H1 (cell line): ENCODE measurements around the gene MYORG. TPM values are rescaled to one million over a fixed set of nuclear protein-coding genes. Genes with fewer than 3 reads are reported as not detected.

ENCODE experiments used
- CTCF ChIA-PET: fragments of 300-600 bp; sonication (Branson Sonifier 250); formaldehyde crosslinking; loops from one replicate; lab custom pipeline; 2021; ENCODE audit not compliant: partially characterized antibody; lab: Charles Lee
- POLR2A ChIA-PET: fragments of 300-600 bp; sonication (Branson Sonifier 250); formaldehyde crosslinking; loops from one replicate; lab custom pipeline; 2021; ENCODE audit warnings: inconsistent platforms; ENCODE audit not compliant: partially characterized antibody; lab: Charles Lee
- DNase-seq, 2 experiments: peaks; one replicate each; pipeline versions ENCODE4 v3.0.0 to v3.0.0-alpha.2; 2010 to 2022; ENCODE audit warnings: low spot score in 2 of 2, low read depth in 1 of 2, mixed read lengths in 1 of 2
- FAIRE-seq: peaks from 2 replicates; lab custom pipeline; 2011; peaks lifted over from hg19 to GRCh38; lab: Jason Lieb, UNC
- H2AFZ ChIP-seq: 2 replicates; pipeline ENCODE4 v1.8.1; 2012; ENCODE audit warnings: low read length, inconsistent platforms
- H2AK5ac ChIP-seq: 2 replicates; pipeline ENCODE4 v1.6.1; 2013; ENCODE audit warnings: low read depth, low read length
- H2BK120ac ChIP-seq: replicated peaks from 2 replicates; pipeline ENCODE3; 2013; ENCODE audit warnings: low read depth, low read length, inconsistent platforms
- H2BK12ac ChIP-seq: 2 replicates; pipeline ENCODE4 v1.6.1; 2013; ENCODE audit warnings: low read depth, low read length
- H2BK15ac ChIP-seq: 2 replicates; pipeline ENCODE4 v1.6.1; 2013; ENCODE audit warnings: low read length
- H2BK20ac ChIP-seq: 2 replicates; pipeline ENCODE4 v1.6.1; 2013; ENCODE audit warnings: low read length
- H2BK5ac ChIP-seq: 2 replicates; pipeline ENCODE4 v1.6.1; 2013; ENCODE audit warnings: low read depth, low read length
- H3K14ac ChIP-seq: 2 replicates; pipeline ENCODE4 v1.6.1; 2013; ENCODE audit warnings: inconsistent platforms; ENCODE audit not compliant: insufficient read length
- H3K18ac ChIP-seq: 2 replicates; pipeline ENCODE4 v1.6.1; 2013; ENCODE audit warnings: low read length; ENCODE audit errors: extremely low read depth
- H3K23ac ChIP-seq: 2 replicates; pipeline ENCODE4 v1.6.1; 2013; ENCODE audit warnings: inconsistent platforms; ENCODE audit not compliant: insufficient read length
- H3K23me2 ChIP-seq: 2 replicates; pipeline ENCODE4 v1.6.1; 2013; ENCODE audit warnings: low read depth, low read length
- H3K27ac ChIP-seq: 2 replicates; pipeline ENCODE4 v1.6.1; 2011; ENCODE audit warnings: low read depth, low read length, inconsistent platforms
- H3K27me3 ChIP-seq, 4 experiments: replicated peaks in 1 of 4; 1 replicate in 1 of 4; 2 replicates in 3 of 4; pipeline versions ENCODE4 v1.6.1 to v1.8.1; 2011 to 2013; ENCODE audit warnings: low read length in 3 of 4, mild to moderate bottlenecking in 3 of 4, inconsistent platforms in 2 of 4, mixed read lengths in 2 of 4, moderate library complexity in 1 of 4; ENCODE audit not compliant: control insufficient read depth in 3 of 4, insufficient read depth in 3 of 4; ENCODE audit errors: extremely low read depth in 1 of 4
- H3K36me3 ChIP-seq, 4 experiments: 2 replicates each; pipeline versions ENCODE4 v1.6.1 to v1.8.1; 2011 to 2013; ENCODE audit warnings: mild to moderate bottlenecking in 4 of 4, low read length in 3 of 4, moderate library complexity in 2 of 4, control low read depth in 1 of 4, inconsistent platforms in 1 of 4; ENCODE audit not compliant: insufficient read depth in 4 of 4, control insufficient read depth in 2 of 4
- H3K4ac ChIP-seq: replicated peaks from 2 replicates; pipeline ENCODE3; 2013; ENCODE audit warnings: low read length, low read depth, mixed read lengths, inconsistent platforms; ENCODE audit not compliant: insufficient read length
- H3K4me1 ChIP-seq, 4 experiments: replicated peaks in 1 of 4; 1 replicate in 1 of 4; 2 replicates in 3 of 4; pipeline versions ENCODE4 v1.6.1 to v1.8.1; 2011 to 2013; ENCODE audit warnings: low read length in 3 of 4, inconsistent platforms in 2 of 4, mixed read lengths in 1 of 4; ENCODE audit not compliant: insufficient read depth in 4 of 4, control insufficient read depth in 3 of 4
- H3K4me2 ChIP-seq, 2 experiments: 2 replicates each; pipeline versions ENCODE4 v1.6.1 to v1.8.1; 2011 to 2013; ENCODE audit warnings: low read depth in 2 of 2, low read length in 2 of 2, control low read depth in 1 of 2, inconsistent platforms in 1 of 2, mild to moderate bottlenecking in 1 of 2; ENCODE audit not compliant: insufficient read depth in 1 of 2
- H3K4me3 ChIP-seq, 4 experiments: fragments of 200-600, 300-600 bp in 1 of 4; sonication (generic), shearing (Covaris generic), sonication (Bioruptor Twin) in 1 of 4; 2 replicates each; pipeline versions ENCODE4 v1.5.1 to v1.8.1; 2011 to 2016; ENCODE audit warnings: low read length in 4 of 4, low read depth in 3 of 4, control low read depth in 2 of 4, inconsistent platforms in 2 of 4, mild to moderate bottlenecking in 2 of 4, mixed read lengths in 1 of 4, moderate library complexity in 1 of 4; ENCODE audit not compliant: insufficient read depth in 2 of 4; ENCODE audit errors: extremely low read depth in 1 of 4
- H3K56ac ChIP-seq: replicated peaks from 2 replicates; pipeline ENCODE3; 2013; ENCODE audit warnings: low read depth, mild to moderate bottlenecking, mixed read lengths, low read length, inconsistent platforms; ENCODE audit not compliant: insufficient read length
- H3K79me1 ChIP-seq: 2 replicates; pipeline ENCODE4 v1.6.1; 2013; ENCODE audit warnings: low read depth, low read length, control low read depth
- H3K79me2 ChIP-seq, 2 experiments: 2 replicates each; pipeline versions ENCODE4 v1.6.1 to v1.8.1; 2012 to 2013; ENCODE audit warnings: low read length in 2 of 2, mild to moderate bottlenecking in 2 of 2, inconsistent platforms in 1 of 2; ENCODE audit not compliant: insufficient read depth in 2 of 2, control insufficient read depth in 1 of 2
- H3K9ac ChIP-seq, 4 experiments: replicated peaks in 1 of 4; 1 replicate in 1 of 4; 2 replicates in 3 of 4; pipeline versions ENCODE4 v1.6.1 to v1.8.1; 2011 to 2013; ENCODE audit warnings: low read depth in 3 of 4, low read length in 3 of 4, control low read depth in 2 of 4, mild to moderate bottlenecking in 2 of 4, moderate library complexity in 2 of 4, inconsistent platforms in 1 of 4; ENCODE audit errors: extremely low read depth in 1 of 4
- H3K9me3 ChIP-seq, 2 experiments: 2 replicates each; pipeline versions ENCODE4 v1.6.1 to v1.8.1; 2012 to 2013; ENCODE audit warnings: mild to moderate bottlenecking in 2 of 2, moderate library complexity in 2 of 2, control low read depth in 1 of 2, inconsistent platforms in 1 of 2, low read depth in 1 of 2, low read length in 1 of 2, mixed read lengths in 1 of 2; ENCODE audit not compliant: insufficient read depth in 2 of 2
- H4K20me1 ChIP-seq, 2 experiments: replicated peaks in 1 of 2; 2 replicates each; pipeline versions ENCODE3 to v1.8.1; 2011 to 2013; ENCODE audit warnings: inconsistent platforms in 2 of 2, low read length in 2 of 2, mild to moderate bottlenecking in 1 of 2; ENCODE audit not compliant: insufficient read depth in 2 of 2, control insufficient read depth in 1 of 2
- H4K5ac ChIP-seq: 2 replicates; pipeline ENCODE4 v1.6.1; 2013; ENCODE audit warnings: low read length, low read depth, mixed read lengths, inconsistent platforms; ENCODE audit not compliant: insufficient read length
- H4K8ac ChIP-seq: 2 replicates; pipeline ENCODE4 v1.8.0; 2013; ENCODE audit warnings: mild to moderate bottlenecking, moderate library complexity, low read length, inconsistent platforms; ENCODE audit not compliant: insufficient read depth; ENCODE audit errors: extremely low read depth
- H4K91ac ChIP-seq: replicated peaks from 2 replicates; pipeline ENCODE3; 2013; ENCODE audit warnings: low read length, mixed read lengths, inconsistent platforms; ENCODE audit not compliant: insufficient read length
- BRCA1 ChIP-seq: IDR thresholded peaks from 2 replicates; pipeline ENCODE4 v1.6.1; 2012; ENCODE audit warnings: low read depth, low read length, improper control_type of control experiment
- SUZ12 ChIP-seq: fragments of 200-600 bp; sonication (generic); IDR thresholded peaks from 2 replicates; pipeline ENCODE4 v1.6.1; 2012; ENCODE audit warnings: mild to moderate bottlenecking, inconsistent platforms, low read length, moderate library complexity, mixed read lengths
- WGBS, 2 experiments: shearing (Covaris generic) in 1 of 2; methylation state at CpG; one replicate each; pipeline versions ENCODE4 v1.1.6 to v1.1.7; 2013 to 2015; ENCODE audit warnings: low lambda C conversion rate in 2 of 2, mixed read lengths in 2 of 2, inconsistent platforms in 1 of 2, low coverage in 1 of 2, missing lambda C conversion rate in 1 of 2; ENCODE audit not compliant: insufficient replicate concordance in 2 of 2, insufficient coverage in 1 of 2, insufficient read length in 1 of 2; ENCODE audit errors: extremely low coverage in 1 of 2, missing lambda C conversion rate in 1 of 2; 5-methylcytosine and 5-hydroxymethylcytosine counted together
- polyA plus RNA-seq, 7 experiments: library from polyadenylated mRNA; depleted of rRNA in 3 of 7; stranded (reverse) in 5 of 7; unstranded in 2 of 7; fragments of >200 nt in 5 of 7; fragments of 200-250 nt in 2 of 7; gene quantifications; 1 replicate in 5 of 7; 2 replicates in 1 of 7; 4 replicates in 1 of 7; pipeline versions ENCODE4 v1.2.1 to v1.2.3, GENCODE V29; 2011 to 2013; ENCODE audit warnings: missing spikeins in 2 of 7, mixed read lengths in 2 of 7
- total RNA-seq: library from RNA; stranded (reverse); fragmentation: NEBNext Ultra II Directional; extraction: Animal tissue kit (Norgen Biotek cat#: 25700); gene quantifications from 2 replicates; pipeline ENCODE4 v1.2.1, GENCODE V29; 2021

MYORG gene
- total and polyA plus RNA-seq, 2 of the 8 experiments (the other 6 are each of a cell fraction or from before 2014, with no cell fraction given), result 1.2 to 5.9 TPM

DNA sequence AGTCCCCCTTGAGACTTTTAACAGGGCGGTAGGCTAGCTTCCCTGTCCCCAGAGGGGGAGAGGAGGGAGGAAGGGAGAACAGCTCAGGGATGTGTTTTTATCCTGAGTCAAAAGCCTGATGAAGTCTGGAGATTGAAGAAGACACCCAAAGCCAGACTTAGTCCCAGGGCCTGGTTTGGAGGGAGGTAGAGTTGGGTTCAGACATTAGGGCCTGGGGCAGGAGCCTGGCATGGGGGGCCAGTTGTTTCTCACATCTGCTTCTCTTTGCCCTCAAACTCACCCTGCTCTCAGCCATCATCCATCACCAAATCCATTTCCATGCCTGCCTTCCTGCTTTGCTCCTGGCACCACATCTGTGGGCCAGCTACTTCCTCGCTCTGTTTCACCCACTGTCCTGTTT, 2.9 kb downstream of the MYORG start:
- H4K5ac ChIP-seq, result no peak overlapping the region
- no peak overlapping the region for H2BK20ac ChIP-seq
- DNase-seq (no peak), FAIRE-seq (no peak)
- ChIA-PET CTCF (interaction anchor here (1.6 to 19.4 kb wide), 6 partner anchors 9 to 120 kb away, joined by 5 to 350 read pairs (median 44); no protein-coding TSS in a partner anchor), POLR2A (interaction anchor here (1.0 to 3.4 kb wide), 2 partner anchors 10 to 24 kb away, joined by 3 to 18 read pairs; no protein-coding TSS in a partner anchor)
- no peak overlapping the region for H3K27ac ChIP-seq
- H3K36me3 ChIP-seq, result peaks cover 0 to 9% (median 0%) of the 10 kb centered on the region in 4 experiments; a peak in 1 of 8 replicates
- WGBS, 2 experiments, result 82% methylated on average over 1 of the region's 2 CpGs; no CpG with 5 or more reads in 1 of the 2 experiments
- peaks cover 3 to 4% (median 3%) of the 10 kb centered on the region in 4 experiments; a peak in 6 of 7 replicates for H3K4me1 ChIP-seq
- no peaks in the 10 kb centered on the region; a peak in 1 of 4 replicates for H3K9me3 ChIP-seq
- H3K79me1 ChIP-seq, result no peaks in the 10 kb centered on the region; the same call in 1 of the 2 replicates
- peaks cover 13% of the 10 kb centered on the region for H3K23me2 ChIP-seq
- no peak overlapping the region for H2BK5ac ChIP-seq
- no peak overlapping the region for H2BK120ac ChIP-seq
- H3K4me3 ChIP-seq, result no peak overlapping the region
- H3K79me2 ChIP-seq, result no peaks in the 10 kb centered on the region
- no peak overlapping the region for H3K4ac ChIP-seq
- no peak overlapping the region for H2BK15ac ChIP-seq
- no peak overlapping the region for H2AFZ ChIP-seq
- no peak overlapping the region for H3K23ac ChIP-seq
- no peak overlapping the region for H2BK12ac ChIP-seq
- no peak overlapping the region for H3K4me2 ChIP-seq
- H3K9ac ChIP-seq, result no peak overlapping the region
- TF ChIP-seq BRCA1 (no peak), SUZ12 (no peak)
- no peak overlapping the region for H2AK5ac ChIP-seq
- H3K56ac ChIP-seq, result no peak overlapping the region
- H4K8ac ChIP-seq, result no peak overlapping the region
- peaks cover 0 to 4% of the 10 kb centered on the region in 2 experiments for H4K20me1 ChIP-seq
- no peak overlapping the region for H4K91ac ChIP-seq
- H3K18ac ChIP-seq, result no peak overlapping the region
- H3K14ac ChIP-seq, result no peak overlapping the region
- peaks cover 0 to 6% (median 3%) of the 10 kb centered on the region in 4 experiments; a peak in 3 of 7 replicates for H3K27me3 ChIP-seq
